HepG2 (cell line): ENCODE measurements around the gene INAFM2. TPM values are rescaled to one million over a fixed set of nuclear protein-coding genes. Genes with fewer than 3 reads are reported as not detected.

Experiments
- ATAC-seq: fragments of 200-7000 bp; cut with Tn5 transposase; 3 replicates; pipeline ENCODE4 v1.9.1; 2020; ENCODE audit warnings: mild to moderate bottlenecking, moderate library complexity
- BruUV-seq: library from RNA; stranded (reverse); fragments of 400-500 nt; replicated peaks from 2 replicates; lab custom pipeline; 2021; lab: Mats Ljungman, UMichigan
- CTCF ChIA-PET: fragments of 300-600 bp; formaldehyde crosslinking; extraction: SDS; loops from one replicate; lab custom pipeline; 2021; ENCODE audit warnings: low total read pairs, inconsistent platforms, low intra/inter-chr PET ratio; lab: Yijun Ruan, JAX
- POLR2A ChIA-PET: fragments of 350-600 bp; sonication (Branson Sonifier 250); formaldehyde crosslinking; loops from one replicate; lab custom pipeline; 2020; ENCODE audit warnings: antibody characterized with exemption, inconsistent platforms; lab: Yijun Ruan, JAX
- DNase-seq: peaks from one replicate; pipeline ENCODE4 v3.0.0-alpha.2; 2015; ENCODE audit warnings: low spot score
- FAIRE-seq: peaks from 3 replicates; lab custom pipeline; 2011; peaks lifted over from hg19 to GRCh38; lab: Jason Lieb, UNC
- H2AFZ ChIP-seq: one replicate; pipeline ENCODE4 v1.6.1; 2011; ENCODE audit warnings: low read length, inconsistent platforms
- H3K27ac ChIP-seq: fragments of 300-600 bp; 3 replicates; pipeline ENCODE4 v1.8.0; 2011; ENCODE audit warnings: mixed run types, mild to moderate bottlenecking, mixed read lengths, low read length, inconsistent platforms; ENCODE audit not compliant: insufficient read depth; ENCODE audit errors: extremely low read length
- H3K27me3 ChIP-seq, 2 experiments: fragments of 200-600 bp in 1 of 2; 2 replicates in 1 of 2; 3 replicates in 1 of 2; pipeline versions ENCODE4 v1.6.0 to v1.8.0; 2011; ENCODE audit warnings: low read length in 2 of 2, mild to moderate bottlenecking in 2 of 2, moderate library complexity in 2 of 2, inconsistent platforms in 1 of 2; ENCODE audit not compliant: insufficient read depth in 2 of 2, control insufficient read depth in 1 of 2
- H3K36me3 ChIP-seq, 2 experiments: fragments of 200-600 bp in 1 of 2; replicated peaks in 1 of 2; 2 replicates in 1 of 2; 3 replicates in 1 of 2; pipeline versions ENCODE4 v1.5.1 to v1.8.0; 2011; ENCODE audit warnings: low read length in 2 of 2, inconsistent platforms in 1 of 2; ENCODE audit not compliant: insufficient read depth in 2 of 2, control insufficient read depth in 1 of 2
- H3K4me1 ChIP-seq: 2 replicates; pipeline ENCODE4 v1.5.1; 2012; ENCODE audit warnings: low read length, inconsistent platforms; ENCODE audit not compliant: insufficient read depth
- H3K4me2 ChIP-seq: 2 replicates; pipeline ENCODE4 v1.6.0; 2011; ENCODE audit warnings: low read depth, low read length, inconsistent platforms
- H3K4me3 ChIP-seq, 3 experiments: fragments of 200-600 bp in 1 of 3; sonication (generic), shearing (Covaris generic) in 1 of 3; replicated peaks in 1 of 3; 2 replicates each; pipeline ENCODE4 v1.5.1; 2011 to 2016; ENCODE audit warnings: low read length in 3 of 3, inconsistent platforms in 2 of 3, low read depth in 2 of 3, mild to moderate bottlenecking in 2 of 3, control low read depth in 1 of 3, mixed read lengths in 1 of 3; ENCODE audit not compliant: insufficient read depth in 1 of 3
- H3K79me2 ChIP-seq: one replicate; pipeline ENCODE4 v1.6.1; 2011; ENCODE audit warnings: low read length, inconsistent platforms; ENCODE audit not compliant: insufficient read depth
- H3K9ac ChIP-seq: 2 replicates; pipeline ENCODE4 v1.6.0; 2011; ENCODE audit warnings: mild to moderate bottlenecking, low read depth, low read length, inconsistent platforms; ENCODE audit not compliant: insufficient read depth
- H3K9me3 ChIP-seq: 2 replicates; pipeline ENCODE4 v1.5.1; 2012; ENCODE audit warnings: mild to moderate bottlenecking, low read length
- H4K20me1 ChIP-seq: 2 replicates; pipeline ENCODE4 v1.6.0; 2011; ENCODE audit warnings: inconsistent platforms, mild to moderate bottlenecking, low read length, moderate library complexity; ENCODE audit not compliant: insufficient read depth
- FOSL2 ChIP-seq: sonication (generic); formaldehyde crosslinking; IDR thresholded peaks from 2 replicates; pipeline ENCODE4 v1.4.0; 2020; ENCODE audit warnings: missing genetic modification reagents
- HDAC6 ChIP-seq: fragments of 200-600 bp; sonication (generic); IDR thresholded peaks from 2 replicates; pipeline ENCODE4 v1.7.0; 2017; ENCODE audit warnings: mild to moderate bottlenecking, antibody characterized with exemption, low read length, low read depth
- ZFP36L1 ChIP-seq: sonication (generic); formaldehyde crosslinking; IDR thresholded peaks from 2 replicates; pipeline ENCODE4 v1.8.0; 2022; ENCODE audit warnings: mild to moderate bottlenecking, missing genetic modification reagents, moderate library complexity
- ZNF296 ChIP-seq: sonication (generic); formaldehyde crosslinking; conservative IDR thresholded peaks from 2 replicates; pipeline ENCODE4 v1.5.0; 2020; ENCODE audit warnings: mild to moderate bottlenecking, missing genetic modification reagents
- ZNF383 ChIP-seq: sonication (generic); formaldehyde crosslinking; IDR thresholded peaks from 2 replicates; pipeline ENCODE4 v1.4.0; 2020; ENCODE audit warnings: missing genetic modification reagents, mild to moderate bottlenecking, borderline replicate concordance
- ZNF468 ChIP-seq: sonication (generic); formaldehyde crosslinking; IDR thresholded peaks from 2 replicates; pipeline ENCODE4 v1.8.0; 2022; ENCODE audit warnings: mild to moderate bottlenecking, moderate library complexity, missing genetic modification reagents
- ZNF713 ChIP-seq: sonication (generic); formaldehyde crosslinking; IDR thresholded peaks from 2 replicates; pipeline ENCODE4 v1.4.0; 2020; ENCODE audit warnings: mild to moderate bottlenecking, missing genetic modification reagents
- ZNF772 ChIP-seq: sonication (generic); formaldehyde crosslinking; IDR thresholded peaks from 2 replicates; pipeline ENCODE4 v1.5.0; 2020; ENCODE audit warnings: mild to moderate bottlenecking, missing genetic modification reagents
- WGBS: methylation state at CpG from one replicate; pipeline ENCODE4 v1.1.6; 2017; ENCODE audit warnings: low lambda C conversion rate; 5-methylcytosine and 5-hydroxymethylcytosine counted together
- in situ Hi-C: cut with HindIII; loops from 2 replicates; pipeline ENCODE4 v1.10.0; 2017; ENCODE audit warnings: low pct_unique_long_range_greater_than_20kb; ENCODE audit not compliant: extremely low pct_ligation_motif_present
- intact Hi-C: fragments of 100-400 bp; cut with micrococcal nuclease; formaldehyde crosslinking; loops from one replicate; pipeline ENCODE4 v1.10.0; 2022; ENCODE audit not compliant: unreplicated experiment
- polyA plus RNA-seq, 8 experiments: library from polyadenylated mRNA; depleted of rRNA in 3 of 8; stranded (reverse) in 7 of 8; unstranded in 1 of 8; fragments of >200 nt; fragmentation: Illumina TruSeq in 4 of 8; extraction: Trizol in 4 of 8; gene quantifications; 2 replicates each; pipeline versions ENCODE4 v1.2.1 to v1.2.3, GENCODE V29; 2011 to 2016; ENCODE audit warnings: low read depth in 4 of 8, missing spikeins in 1 of 8, mixed read lengths in 1 of 8; ENCODE audit not compliant: insufficient read depth in 1 of 8
- total RNA-seq, 5 experiments: library from RNA; depleted of rRNA; stranded (reverse); fragments of >200 nt; fragmentation: Illumina TruSeq; extraction: Trizol; gene quantifications; 2 replicates each; pipeline ENCODE4 v1.2.3, GENCODE V29; 2016; ENCODE audit warnings: low read depth in 1 of 5
- TF ChIP-seq, protein P1 (sequence below): sonication (generic); formaldehyde crosslinking; IDR thresholded peaks from 2 replicates; pipeline ENCODE4 v1.5.1; 2020; ENCODE audit warnings: missing genetic modification reagents, mild to moderate bottlenecking, borderline replicate concordance
- TF ChIP-seq, protein P2 (sequence below): sonication (generic); formaldehyde crosslinking; IDR thresholded peaks from 2 replicates; pipeline ENCODE4 v1.4.0; 2020; ENCODE audit warnings: mild to moderate bottlenecking, missing genetic modification reagents, borderline replicate concordance

The INAFM2 gene
- total and polyA plus RNA-seq, 2 of the 13 experiments (the other 11 are each of a cell fraction or from before 2014, with no cell fraction given) = 5.5 to 6.5 TPM

DNA sequence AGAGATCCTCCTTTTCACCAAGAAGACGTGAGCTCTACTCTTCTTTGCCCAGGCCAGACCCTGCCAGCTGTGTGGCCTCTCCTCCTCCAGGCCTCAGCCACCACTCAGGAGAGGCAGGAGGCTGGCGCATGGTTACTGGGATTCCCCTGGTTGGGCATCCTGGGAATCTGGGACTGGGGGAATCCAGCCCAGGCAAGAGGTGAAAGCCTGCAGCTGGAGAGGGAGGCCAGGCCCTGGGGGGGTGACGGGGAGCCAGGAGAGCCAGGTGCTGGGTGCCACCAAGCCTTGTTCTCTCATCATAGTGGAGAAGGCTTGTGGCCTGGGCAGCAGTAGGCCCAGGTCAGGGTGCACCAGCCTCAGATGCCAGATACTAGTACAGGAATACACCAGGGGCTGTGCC is 11.0 kb downstream of the INAFM2 start (continued):
- TF ChIP-seq HDAC6 (no peak), ZNF468 (CRISPR knock-in tag) (no peak), ZNF383 (CRISPR knock-in tag) (no peak)
- TF ChIP-seq, all 625 proteins: peak for 0

DNA sequence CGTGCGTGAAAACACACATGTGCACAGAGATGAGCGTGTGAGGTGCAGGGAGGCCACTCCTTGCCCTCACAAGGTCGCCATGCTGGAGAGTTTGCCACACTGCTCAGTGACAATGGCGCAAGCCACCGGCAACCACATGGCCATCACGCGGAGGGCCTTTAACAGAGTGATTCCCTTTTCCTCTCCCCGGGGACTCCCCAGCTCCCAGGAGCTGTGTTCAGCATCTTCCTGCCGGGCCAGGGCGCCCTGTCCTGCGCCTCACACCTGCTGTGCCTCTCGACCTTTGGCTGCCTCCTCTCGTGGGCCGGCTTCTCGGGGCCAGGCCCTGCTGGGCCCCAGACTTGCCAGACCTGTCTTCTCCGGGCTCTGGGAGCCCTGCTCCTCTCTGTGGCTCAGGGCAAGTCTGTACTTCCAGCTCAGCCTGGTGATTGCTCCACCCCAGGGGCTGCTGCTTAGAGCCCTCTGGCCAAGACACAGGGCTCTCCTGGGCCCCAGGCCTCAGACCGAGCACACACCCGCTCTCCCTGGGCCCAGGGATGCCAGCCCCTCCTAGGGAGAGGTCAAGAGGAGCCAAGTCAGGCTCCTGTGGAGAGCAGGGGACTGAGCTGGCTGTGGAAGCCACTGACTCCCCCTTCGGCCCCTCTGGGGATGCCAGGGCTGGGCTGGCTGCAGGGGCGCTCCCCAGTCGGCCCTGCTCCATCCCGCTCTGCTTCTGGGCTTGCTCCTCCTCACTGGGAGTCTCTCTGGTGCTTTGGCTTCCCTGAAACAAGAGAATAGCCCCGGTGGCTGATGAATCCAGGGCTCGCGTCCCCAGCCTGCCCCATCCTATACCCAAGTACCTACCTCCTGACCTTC is 11.7 kb downstream of the INAFM2 start:
- FAIRE-seq = no peak
- ATAC-seq = no peak
- ChIA-PET CTCF (no interaction called here), POLR2A (interaction anchor here (1.3 kb wide), 1 partner anchor 10 kb away, joined by 3 read pairs; no protein-coding TSS in a partner anchor)
- Histone ChIP-seq H4K20me1 (peaks cover 4% of the 10 kb centered on the region; the same call in 1 of the 2 replicates), H3K4me2 (no peak overlapping the region), H3K36me3 (no peaks in the 10 kb centered on the region; a peak in 1 of 5 replicates), H3K27ac (no peak overlapping the region), H3K27me3 (no peaks in the 10 kb centered on the region), H2AFZ (no peak overlapping the region), H3K4me1 (peaks cover 33% of the 10 kb centered on the region), H3K79me2 (no peaks in the 10 kb centered on the region), H3K9me3 (no peaks in the 10 kb centered on the region), H3K9ac (no peak overlapping the region), H3K4me3 (no peak overlapping the region)
- no TSS peak for BruUV-seq
- TF ChIP-seq, protein P1, sequence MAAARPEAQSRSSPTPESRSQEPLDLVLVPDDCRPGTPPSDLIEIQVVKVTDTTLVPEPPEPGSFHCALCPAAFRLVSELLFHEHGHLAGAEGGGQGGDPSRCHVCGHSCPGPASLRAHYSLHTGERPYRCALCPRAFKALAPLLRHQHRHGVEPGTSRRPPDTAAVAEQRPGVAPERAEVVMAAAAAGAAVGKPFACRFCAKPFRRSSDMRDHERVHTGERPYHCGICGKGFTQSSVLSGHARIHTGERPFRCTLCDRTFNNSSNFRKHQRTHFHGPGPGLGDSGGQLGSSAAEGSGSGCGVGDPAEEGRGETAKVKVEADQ = no peak
- TF ChIP-seq, protein P2, sequence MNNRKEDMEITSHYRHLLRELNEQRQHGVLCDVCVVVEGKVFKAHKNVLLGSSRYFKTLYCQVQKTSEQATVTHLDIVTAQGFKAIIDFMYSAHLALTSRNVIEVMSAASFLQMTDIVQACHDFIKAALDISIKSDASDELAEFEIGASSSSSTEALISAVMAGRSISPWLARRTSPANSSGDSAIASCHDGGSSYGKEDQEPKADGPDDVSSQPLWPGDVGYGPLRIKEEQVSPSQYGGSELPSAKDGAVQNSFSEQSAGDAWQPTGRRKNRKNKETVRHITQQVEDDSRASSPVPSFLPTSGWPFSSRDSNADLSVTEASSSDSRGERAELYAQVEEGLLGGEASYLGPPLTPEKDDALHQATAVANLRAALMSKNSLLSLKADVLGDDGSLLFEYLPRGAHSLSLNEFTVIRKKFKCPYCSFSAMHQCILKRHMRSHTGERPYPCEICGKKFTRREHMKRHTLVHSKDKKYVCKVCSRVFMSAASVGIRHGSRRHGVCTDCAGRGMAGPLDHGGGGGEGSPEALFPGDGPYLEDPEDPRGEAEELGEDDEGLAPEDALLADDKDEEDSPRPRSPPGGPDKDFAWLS (CRISPR knock-in tag) = no peak
- no peak for TF ChIP-seq ZFP36L1 (CRISPR knock-in tag)
- TF ChIP-seq ZNF772 (CRISPR knock-in tag) = no peak
- no peak for TF ChIP-seq ZNF296 (CRISPR knock-in tag)
- no peak for TF ChIP-seq ZNF713
- TF ChIP-seq FOSL2 (CRISPR knock-in tag) = no peak
- intact Hi-C loops (no loop called here), in situ Hi-C loops (no loop called here)
- no peak for DNase-seq
- 88% methylated on average over 11 of the region's 26 CpGs for WGBS
